ENCODE data around the gene MLX.
"Not testable (repeated sequence)": the region's sequence is repeated elsewhere in the genome, so short reads cannot be mapped to it uniquely, and the experiment has no call there.

MLX gene

GRCh38 chr17:42555122-42555622, 11.7 kb upstream of the MLX start:
- DNase-seq (ENCODE audit: low read depth): no peak

GRCh38 chr17:42555961-42556617, 10.8 kb upstream of the MLX start:
- DNase-seq (ENCODE audit: low read depth): not testable (repeated sequence)

- DNase-seq (ENCODE audit: low read depth): no peak
These were observed 7.8 kb upstream of the MLX start for GRCh38 chr17:42559075-42559474.

GRCh38 chr17:42560246-42560645, 6.7 kb upstream of the MLX start:
- no peak for DNase-seq (ENCODE audit: low read depth)

DNA sequence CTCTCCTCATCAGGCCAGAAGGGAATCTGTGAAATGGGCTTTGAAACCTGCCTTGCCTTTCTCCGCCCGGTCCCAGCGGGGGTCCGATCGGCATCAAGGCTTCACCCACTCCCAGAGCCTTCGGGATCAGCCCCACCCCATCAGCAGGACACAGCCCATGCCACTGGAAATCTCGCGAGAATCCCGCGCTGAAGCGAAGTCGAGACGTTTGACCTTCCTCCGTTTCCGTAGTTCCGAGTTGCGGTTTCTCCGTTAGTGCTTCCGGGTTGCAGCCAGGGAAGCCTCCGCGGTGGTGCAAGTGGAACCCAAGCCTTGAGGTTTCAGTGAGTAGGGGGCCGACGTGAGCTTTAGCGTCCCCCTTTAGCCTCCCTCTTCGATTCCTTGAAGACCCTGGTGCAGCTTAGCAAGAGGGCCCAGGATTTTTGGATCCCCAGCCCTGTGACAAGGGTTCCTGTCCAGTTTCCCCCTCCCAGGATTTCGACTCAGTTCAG, 5.0 kb upstream of the MLX start, which contains the start of gene COASY:
TSS of gene COASY (plus strand) at position 252 of the 491 bp plus-strand sequence. CDS start 475 bp downstream, outside the sequence.
- peak; percentile 86 for DNase-seq (ENCODE audit: low read depth)

DNA sequence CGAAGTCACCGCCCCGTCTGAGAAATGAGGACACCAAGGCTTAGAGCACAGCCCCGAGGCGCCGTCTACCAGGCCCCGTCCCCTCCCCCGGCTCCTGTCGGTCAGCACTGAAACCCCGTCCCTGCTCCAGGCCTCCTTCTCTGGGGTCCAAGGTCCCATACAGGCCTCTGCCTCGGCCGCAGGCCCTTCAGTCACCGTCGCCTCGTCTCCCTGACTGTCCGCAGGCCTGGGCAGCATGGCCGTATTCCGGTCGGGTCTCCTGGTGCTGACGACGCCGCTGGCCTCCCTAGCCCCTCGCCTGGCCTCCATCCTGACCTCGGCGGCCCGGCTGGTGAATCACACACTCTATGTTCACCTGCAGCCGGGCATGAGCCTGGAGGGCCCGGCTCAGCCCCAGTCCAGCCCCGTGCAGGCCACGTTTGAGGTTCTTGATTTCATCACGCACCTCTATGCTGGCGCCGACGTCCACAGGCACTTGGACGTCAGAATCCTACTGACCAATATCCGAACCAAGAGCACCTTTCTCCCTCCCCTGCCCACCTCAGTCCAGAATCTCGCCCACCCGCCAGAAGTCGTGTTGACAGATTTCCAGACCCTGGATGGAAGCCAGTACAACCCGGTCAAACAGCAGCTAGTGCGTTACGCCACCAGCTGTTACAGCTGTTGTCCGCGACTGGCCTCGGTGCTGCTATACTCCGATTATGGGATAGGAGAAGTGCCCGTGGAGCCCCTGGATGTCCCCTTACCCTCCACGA, 4.3 kb upstream of the MLX start:
- DNase-seq (ENCODE audit: low read depth): no peak

DNA sequence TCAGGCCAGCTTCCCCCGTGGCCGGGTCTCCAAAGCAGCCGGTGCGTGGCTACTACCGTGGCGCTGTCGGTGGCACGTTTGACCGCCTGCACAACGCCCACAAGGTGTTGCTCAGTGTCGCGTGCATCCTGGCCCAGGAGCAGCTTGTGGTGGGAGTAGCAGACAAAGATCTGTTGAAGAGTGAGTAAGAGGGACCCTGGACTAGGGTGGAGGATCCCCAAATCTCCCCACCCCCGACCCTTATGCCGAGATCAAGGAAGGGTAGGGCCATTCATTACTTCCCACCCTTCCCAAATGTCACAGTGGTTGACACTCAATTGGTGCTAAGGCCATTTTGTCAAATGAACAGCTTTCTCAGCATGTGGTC, 3.8 kb upstream of the MLX start:
- DNase-seq (ENCODE audit: low read depth): no peak

GRCh38 chr17:42563543-42563942, 3.4 kb upstream of the MLX start:
- no peak for DNase-seq (ENCODE audit: low read depth)

GRCh38 chr17:42563950-42564349, 3.0 kb upstream of the MLX start:
- DNase-seq (ENCODE audit: low read depth): no peak

DNA sequence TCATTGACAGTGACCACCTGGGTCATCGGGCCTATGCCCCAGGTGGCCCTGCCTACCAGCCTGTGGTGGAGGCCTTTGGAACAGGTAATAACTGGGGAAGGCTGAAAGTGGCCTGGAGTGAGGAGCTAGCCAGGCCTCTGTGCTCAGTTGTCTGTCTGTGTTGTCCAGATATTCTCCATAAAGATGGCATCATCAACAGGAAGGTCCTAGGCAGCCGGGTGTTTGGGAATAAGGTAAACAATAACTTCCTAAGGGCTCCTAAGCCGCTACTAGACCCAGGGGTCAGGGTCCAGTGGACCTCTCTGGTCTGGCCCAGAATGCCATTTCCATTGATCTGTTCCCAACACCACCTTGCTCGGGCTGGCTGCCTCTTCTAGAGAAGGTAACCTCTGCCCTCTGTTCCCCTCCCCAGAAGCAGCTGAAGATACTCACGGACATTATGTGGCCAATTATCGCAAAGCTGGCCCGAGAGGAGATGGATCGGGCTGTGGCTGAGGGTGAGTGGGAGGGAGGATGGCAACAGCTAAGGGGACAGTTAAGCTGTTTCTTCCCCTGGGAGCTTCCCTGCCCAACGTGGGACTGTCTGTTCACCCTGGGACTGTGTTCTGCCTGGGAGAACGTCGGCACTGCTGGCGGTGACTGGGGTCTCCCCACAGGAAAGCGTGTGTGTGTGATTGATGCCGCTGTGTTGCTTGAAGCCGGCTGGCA, 1.9 kb upstream of the MLX start:
- DNase-seq (ENCODE audit: low read depth): no peak

DNA sequence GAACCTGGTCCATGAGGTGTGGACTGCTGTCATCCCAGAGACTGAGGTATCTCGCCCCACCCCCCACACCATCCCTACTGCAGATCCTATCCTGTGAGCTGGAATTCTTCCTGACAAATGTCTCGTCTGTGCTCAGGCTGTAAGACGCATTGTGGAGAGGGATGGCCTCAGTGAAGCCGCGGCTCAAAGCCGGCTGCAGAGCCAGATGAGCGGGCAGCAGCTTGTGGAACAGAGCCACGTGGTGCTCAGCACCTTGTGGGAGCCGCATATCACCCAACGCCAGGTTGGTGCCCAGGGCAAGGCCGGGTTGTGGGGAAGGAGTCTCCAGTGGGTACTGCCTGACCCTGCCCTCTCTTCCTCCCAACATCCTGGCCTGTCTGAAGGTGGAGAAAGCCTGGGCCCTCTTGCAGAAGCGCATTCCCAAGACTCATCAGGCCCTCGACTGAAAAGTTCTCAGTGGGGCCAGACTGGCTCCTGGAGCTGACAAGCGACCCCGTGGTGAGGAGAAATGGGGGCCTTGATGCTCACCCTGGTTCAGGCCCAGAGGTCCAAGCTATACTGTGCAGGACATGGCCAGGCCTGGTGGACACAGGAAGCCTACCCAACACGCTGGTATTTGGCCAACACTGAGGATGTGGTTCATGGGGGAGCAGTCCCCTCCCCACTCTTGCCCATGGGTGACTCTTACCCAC, 1.2 kb upstream of the MLX start:
- DNase-seq (ENCODE audit: low read depth): no peak

DNA sequence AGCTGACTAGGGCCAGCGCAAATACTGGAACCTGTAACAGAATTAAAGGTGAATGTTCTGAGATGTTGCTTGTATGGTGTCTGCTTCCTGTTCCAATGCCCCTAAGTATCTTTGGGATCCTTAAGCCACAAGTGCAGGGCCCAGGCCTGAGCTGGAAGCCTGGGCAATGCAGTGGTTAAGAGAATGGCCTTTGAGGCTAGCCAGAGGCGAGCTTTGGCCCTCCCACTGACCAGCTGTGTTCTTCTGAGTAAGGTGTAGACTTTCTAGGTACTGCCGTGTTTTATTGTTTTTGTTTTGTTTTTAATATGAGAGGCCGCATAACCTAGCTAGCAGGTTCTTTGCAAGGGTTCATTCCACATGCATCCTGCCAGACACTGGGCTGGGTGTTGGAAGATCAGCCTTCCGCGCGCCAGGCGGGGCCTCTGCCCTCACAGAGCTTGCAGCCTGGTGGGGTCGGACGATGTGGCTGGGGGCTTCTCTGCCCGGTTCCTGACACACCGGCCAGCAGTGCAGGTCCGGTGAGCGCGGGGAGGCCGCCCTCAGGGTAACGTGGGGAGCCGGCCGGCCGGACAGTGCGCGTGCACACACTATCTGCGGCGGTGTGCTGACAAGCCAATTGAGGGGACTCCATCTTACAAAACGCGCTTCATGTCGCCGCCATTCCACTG, 551 bp upstream of the MLX start:
- no peak for DNase-seq (ENCODE audit: low read depth)

- no peak for DNase-seq (ENCODE audit: low read depth)
These were observed 1.6 kb downstream of the MLX start for GRCh38 chr17:42568341-42569111.

DNA sequence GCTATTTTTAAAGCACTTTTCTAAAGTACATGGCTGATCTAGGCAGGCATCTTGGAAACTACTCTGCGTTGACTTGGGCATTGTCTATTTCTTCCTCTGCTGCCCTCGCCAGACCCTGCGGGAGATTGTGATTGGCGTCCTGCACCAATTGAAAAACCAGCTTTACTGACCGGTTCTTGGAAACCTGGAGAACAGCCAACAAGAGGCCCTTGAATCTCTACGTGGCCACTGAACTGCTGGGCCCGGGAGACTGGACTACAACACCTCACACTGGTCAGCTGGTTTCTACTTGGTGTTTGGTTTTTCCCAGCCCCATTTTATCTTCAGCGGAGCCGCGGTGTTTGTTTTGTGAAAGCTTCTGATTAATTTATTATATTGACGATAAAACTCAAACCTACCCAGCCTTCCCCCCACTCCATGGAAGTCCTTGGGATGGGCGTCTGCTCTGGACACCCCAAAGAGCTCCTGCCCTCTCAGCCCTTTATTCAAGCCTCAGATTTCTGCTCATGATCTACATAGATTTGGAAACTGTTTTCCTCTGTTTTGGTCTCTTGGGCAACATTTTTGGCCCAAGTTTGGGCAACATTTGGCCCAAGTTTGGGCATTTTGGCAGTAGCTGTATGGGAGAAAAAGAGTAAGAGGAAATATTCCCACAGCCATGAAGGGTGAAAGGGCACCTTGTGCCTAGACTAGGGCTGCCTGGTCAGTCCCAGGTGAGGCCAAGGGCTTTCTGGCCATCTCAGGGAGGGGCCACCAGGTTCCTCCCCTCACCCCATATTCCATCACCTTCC, 4.7 kb downstream of the MLX start:
- no peak for DNase-seq (ENCODE audit: low read depth)

DNA sequence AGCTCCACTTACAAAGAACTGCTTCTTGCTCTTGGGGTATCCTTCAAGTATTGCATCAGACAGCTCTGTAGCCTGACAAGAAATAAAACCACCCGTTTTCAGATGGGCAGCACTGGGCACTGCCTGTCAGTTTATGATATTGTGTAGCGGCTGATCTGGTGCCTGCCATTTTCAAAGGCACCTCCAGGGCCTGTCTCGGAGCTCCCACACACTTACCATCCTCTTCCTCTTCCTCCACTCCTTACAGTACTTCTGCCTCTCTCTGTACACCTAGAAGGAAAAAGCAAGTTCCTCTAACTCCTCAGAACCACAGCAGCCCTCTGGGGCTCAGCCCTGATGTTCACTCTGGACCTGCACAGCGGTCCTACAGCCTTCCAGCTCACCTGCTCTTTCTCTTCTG, 6.2 kb downstream of the MLX start:
- no peak for DNase-seq (ENCODE audit: low read depth)

DNA sequence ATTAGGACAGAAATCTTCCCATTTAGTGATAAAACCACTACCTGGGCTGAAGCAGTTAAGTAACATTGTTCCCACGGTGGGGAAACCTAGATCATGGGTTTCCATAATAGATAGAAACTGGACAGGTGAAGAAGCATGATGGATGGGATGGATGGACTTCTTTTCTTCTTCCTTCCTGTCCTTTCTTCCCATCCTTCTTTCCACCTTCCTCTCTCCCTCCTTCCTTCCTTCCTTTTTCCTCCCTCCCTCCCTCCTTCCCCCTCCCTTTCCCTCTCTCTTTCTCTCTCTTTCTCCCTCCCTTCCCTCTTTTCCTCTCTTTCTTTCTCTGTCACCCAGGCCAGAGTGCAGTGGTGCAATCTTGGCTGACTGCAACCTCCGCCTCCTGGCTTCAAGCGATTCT, 7.6 kb downstream of the MLX start:
- DNase-seq (ENCODE audit: low read depth): no peak

GRCh38 chr17:42577140-42577531, 10.2 kb downstream of the MLX start:
- DNase-seq (ENCODE audit: low read depth): no peak

DNA sequence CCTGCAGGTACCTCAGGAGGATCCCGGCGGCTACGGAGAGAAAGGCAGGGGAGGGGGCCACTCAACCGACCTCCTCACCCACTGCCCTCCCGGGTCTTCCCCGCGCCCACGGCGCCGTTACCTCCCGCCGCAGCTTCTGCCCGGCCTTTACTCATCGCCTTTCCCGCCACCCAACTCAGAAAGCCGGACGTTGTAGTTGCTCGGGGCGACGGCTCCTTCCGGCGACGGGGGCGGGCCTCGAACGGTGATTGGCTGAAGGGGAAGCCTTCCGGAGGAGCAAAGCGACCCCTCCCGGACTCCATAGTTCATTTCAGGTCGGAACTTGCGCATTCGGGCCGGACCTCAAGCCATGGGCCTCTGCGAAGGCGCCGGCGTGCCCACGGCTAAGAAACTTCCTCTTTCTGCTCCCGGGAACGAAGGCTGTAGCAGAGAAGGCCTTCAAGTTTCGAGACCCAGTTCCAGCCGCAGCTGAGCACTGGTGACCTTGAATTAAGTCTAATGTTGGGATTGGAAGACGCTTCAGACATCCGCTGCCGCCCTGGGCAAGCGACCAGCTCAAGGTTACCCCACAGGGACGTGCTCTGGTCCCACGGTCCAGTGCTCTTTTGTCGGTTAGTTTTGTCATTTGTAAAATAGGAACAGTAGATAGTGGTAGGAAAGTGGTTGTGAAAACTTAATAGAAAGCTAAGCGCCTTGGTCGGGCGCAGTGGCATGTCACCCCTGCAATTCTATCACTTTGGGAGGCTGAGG, 10.8 kb downstream of the MLX start, which contains the start of gene PSMC3IP:
TSS of gene PSMC3IP (minus strand) at position 198 of the 750 bp plus-strand sequence. CDS start at position 155, 43 bp downstream.
- DNase-seq (ENCODE audit: low read depth): no peak

GRCh38 chr17:42578282-42578869, 11.5 kb downstream of the MLX start:
- DNase-seq (ENCODE audit: low read depth): no peak
